Measurements from ENCODE around the gene DSC3.
"Not testable (repeated sequence)": the region's sequence is repeated elsewhere in the genome, so short reads cannot be mapped to it uniquely, and the experiment has no call there.

The DSC3 gene

DNA sequence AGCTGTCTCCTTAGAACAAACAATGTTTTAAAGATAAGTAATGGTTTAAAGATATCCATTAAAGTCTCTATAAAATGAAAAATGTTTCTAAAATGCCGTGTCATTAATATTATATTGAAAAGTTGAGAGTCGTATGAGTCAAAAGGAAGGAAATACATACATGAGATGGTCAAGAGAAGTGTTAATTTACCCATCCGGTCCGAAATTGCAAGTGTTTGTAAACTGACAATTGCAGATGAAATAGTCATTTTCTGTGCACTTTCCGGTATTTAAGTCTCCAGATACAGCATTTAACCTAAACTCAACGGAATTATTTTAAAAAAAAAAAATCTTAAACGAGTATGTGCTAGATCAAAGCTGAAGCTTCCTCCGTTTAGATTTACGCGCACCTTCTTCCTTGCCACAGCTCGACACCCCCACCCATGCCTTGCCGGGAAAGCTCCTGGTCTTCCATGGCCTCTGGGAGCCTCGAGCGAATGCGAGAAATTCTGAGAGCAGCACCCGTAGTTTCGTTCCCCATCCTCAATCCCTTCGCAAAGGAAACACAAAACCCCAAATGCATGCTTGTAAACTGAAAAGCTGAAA lies 1.8 kb downstream of the DSC3 start:
- no peak for DNase-seq

DNA sequence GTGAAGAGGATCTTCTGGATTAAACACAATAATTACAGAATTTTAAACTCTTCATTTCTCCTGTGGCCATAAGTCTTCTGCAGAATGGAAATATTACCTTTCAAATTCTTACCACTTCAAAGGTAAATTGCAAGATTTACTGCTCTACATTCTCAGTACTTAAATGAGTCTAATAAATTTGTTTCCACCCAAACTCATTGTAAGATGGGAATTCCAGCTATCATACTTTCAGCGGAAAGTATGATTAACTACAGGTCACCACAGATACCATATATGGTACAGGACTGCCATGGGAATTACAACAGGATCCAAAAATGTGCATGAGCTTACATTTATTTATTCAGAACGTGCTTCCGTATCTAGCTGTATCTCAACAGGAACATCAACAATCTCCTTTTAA lies 3.1 kb downstream of the DSC3 start:
- no peak for DNase-seq

GRCh38 chr18:31037686-31038085 lies 4.9 kb downstream of the DSC3 start:
- not testable (repeated sequence) for DNase-seq

DNA sequence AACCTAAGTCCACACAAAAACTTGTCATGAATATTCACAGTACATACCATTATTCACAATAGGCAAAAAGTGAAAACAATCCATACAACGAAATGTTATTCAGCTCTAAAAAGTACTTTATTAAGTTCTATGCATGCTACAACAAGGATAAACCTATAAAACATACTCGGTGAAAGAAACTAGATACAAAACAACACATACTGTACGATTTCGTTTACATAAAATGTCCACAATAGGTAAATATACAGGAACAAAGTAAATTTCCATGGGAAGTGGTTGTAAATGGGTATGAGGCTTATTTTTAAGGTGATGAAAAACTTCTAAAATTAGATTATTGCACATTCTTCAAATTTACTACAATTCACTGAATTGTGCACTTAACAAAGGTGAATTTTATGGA lies 8.0 kb downstream of the DSC3 start:
- DNase-seq, result no peak

GRCh38 chr18:31030574-31031278 lies 11.8 kb downstream of the DSC3 start:
- peak; percentile 69 for DNase-seq

DNA sequence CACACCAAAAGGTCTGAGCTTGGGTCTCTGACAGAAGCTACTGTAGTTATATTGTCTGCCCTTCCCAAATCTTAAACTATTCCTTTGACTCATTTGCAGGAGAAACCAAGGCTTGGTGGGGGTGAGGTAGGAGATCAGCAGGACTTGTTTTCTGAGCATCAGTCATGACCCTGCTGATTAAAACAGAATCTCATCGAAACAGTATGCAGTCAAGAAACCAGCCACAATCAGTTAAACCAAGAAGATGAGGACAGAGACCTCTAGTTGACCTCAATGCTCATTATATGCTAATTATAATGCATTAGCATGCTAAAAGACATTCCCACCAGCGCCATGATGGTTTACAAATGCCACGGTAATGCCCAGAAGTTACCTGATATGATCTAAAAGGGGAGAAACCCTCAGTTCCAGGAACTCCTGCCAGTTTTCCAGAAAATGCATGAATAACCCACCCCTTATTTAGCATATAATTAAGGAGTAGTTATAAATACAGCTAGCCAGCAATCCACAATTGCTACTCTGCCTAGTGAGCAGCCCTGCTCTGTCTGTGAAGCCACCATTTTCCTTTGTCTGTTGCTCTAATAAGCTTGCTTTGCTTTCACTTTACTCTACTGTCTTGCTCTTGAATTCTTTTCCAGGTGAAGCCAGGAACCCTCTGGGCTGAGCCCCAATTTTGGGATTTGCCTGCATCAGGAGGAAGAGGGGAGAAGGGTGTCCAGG lies 26.7 kb downstream of the DSC3 start:
- no peak for DNase-seq

DNA sequence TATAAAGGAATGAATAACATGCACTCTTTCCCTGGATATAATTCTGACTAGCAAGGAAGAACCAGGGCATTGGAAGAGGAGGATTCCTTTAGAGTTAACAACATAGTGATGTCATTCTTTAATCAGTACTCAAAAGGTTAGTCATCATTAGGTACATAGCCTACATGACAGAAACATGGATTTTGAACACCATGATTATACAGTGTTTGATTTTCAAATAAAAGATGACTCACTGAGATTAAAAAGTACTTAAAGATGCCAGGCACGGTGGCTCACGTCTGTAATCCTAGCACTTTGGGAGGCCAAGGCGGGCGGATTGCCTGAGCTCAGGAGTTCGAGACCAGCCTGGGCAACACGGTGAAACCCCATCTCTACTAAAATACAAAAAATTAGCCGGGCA lies 31.1 kb downstream of the DSC3 start:
- DNase-seq, result not testable (repeated sequence)

DNA sequence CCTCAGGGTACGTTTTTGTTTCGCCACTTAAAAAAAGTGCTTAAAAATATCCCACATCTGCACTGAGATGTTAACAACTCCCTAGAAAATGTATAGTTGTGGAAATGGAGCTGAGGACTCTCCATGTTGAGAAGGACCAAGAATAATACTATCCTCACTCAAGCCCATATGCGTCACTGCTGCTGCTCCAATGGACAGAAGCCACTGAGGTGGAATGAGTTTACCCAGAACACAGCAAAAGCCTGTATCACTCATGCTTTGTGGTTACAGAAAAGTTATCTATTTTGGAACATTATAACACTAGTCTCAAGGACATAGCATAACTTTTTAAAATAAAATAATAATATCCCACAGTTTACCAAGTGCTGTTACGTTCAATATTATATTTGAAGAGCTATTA lies 31.9 kb downstream of the DSC3 start:
- DNase-seq, result no peak

- DNase-seq, result no peak
Measured at GRCh38 chr18:30999887-31000628, 42.5 kb downstream of the DSC3 start.

DNA sequence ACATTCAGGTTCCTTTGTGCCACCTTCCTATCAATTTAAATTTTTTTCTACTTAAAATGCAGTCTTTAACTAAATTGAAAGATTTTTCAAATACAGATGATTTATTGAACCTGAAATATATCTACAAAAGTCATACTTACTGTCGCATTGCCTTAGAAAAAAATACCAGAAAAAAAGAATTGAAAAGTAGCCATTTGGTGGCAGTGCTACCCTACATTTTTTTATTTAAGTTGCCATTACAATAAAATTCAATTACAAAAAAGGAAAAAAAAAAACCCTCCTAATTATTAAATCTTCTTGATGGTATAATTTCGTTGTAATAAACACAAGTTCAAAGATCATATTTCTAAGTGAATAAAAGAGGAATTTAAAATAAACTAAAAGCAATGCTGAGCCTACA lies 43.4 kb downstream of the DSC3 start:
- DNase-seq, result peak; percentile 60

DNA sequence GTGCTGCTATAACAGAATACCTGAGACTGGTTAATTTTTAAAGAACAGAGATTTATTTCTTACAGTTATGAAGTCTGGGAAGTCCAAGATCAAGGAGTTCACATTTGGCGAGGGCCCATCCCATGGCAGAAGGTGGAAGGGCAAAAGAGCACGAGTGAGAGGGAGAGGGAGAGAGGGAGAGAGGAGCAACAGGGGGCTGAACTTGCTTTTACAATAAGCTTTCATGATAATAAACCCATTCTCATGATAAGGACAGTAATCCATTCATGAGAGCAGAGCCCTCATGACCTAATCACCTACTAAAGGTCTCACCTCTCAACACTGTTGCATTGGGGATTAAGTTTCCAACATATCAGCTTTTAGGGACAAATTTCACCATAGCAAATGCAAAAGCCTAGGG lies 45.3 kb downstream of the DSC3 start:
- DNase-seq, result no peak

GRCh38 chr18:30992231-30992630 lies 50.3 kb downstream of the DSC3 start:
- no peak for DNase-seq

DNA sequence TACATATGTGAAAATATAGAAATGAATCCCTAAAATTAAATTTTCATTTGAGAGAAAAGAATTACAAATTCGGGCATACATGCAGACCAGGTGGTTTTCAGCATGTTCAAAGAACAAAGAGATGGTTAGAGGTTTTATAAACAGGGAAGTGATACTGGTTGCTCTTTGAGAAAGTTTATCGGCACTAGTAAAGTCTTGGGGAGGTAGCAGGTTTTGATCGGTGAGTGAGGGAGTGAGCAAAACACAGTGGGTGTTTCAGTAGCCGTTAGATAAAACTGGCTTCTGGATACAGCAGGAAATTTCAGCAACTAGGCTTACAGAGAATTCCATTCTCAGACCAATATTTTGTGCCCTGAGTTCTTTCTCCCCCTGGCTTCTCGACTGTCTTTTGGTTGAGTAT lies 51.1 kb downstream of the DSC3 start:
- DNase-seq, result no peak

DNA sequence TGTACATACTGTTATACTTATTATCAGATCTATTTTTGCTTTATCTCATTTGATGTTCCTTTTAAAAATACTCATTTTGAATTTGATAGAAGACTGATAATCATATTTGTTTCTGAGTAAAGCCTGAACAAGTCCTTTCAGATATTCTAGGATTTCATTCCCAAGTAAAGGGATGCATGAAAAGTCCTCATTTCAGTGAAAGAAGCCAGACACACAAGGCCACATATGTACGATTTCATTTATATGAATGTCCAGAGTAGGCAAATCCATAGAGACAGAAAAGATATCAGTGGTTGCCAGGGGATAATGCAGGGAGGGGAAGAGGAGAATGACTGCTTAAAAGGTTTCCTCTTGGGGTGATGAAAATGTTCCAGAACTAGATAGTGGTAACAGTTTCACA lies 53.4 kb downstream of the DSC3 start:
- DNase-seq, result no peak

GRCh38 chr18:30988440-30988839 lies 54.1 kb downstream of the DSC3 start:
- no peak for DNase-seq

DNA sequence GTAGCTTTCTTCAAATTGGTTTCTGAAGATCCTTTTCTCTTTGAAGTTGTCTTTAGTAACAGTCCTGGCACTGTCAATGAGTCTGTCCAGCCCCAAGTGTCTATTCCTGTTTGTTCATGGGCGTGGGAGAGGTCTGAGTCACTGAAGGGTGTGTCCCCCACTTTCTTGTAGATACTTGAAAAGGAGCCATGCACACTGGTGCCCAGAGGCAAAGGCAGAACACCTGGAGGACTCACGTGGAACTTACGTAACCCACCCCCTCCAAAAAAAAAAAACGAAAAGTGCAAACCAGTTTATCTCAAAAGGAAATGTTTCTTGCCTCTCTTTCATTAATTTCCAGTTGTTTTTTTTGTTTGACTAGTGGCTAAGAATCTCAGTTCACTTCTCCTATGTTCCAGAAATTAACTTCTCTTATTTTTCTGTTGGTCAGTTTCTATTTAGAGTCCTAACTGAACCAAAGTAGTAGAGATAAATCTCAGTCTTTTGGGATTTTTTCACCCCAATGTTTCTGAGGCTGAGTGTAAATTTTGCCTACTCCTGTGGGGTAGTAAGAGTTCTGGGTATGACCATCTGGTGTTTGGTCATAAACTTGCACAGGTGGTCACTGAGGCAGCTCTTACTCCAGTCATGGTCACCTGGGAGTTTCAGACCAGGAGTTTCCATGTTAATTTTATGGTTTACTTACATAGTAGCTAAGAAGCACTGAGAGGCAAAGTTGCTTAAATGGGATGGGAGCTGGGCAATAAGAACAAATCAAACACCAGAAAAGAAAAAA lies 54.9 kb downstream of the DSC3 start:
- peak; percentile 55 for DNase-seq

GRCh38 chr18:30985753-30986152 lies 56.8 kb downstream of the DSC3 start:
- no peak for DNase-seq

DNA sequence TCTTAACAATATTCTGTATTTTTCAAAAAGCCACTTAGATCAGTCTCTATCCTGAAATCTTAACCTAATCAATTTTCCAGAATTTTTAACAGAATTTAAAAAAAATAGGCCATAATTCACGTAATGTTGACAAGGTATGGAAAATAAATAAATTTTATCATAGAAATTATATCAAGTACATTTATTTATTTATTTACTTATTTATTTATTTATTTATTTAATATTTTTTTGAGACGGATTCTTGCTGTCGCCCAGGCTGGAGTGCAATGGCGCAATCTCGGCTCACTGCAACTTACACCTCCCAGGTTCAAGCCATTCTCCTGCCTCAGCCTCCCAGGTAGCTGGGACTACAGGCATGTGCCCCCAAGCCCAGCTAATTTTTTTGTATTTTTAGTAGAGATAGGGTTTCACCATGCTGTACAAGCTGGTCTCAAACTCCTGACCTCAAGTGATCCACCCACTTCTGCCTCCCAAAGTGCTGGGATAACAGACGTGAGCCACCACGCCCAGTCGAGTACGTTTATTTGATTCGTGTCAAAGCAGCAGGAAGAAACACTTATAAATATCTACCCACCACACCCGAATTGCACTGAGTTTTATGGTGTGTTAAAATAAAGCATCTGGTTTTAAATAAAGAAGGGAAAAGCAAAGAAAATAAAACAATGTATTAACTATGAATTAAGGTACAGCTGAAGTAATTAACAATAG lies 60.1 kb downstream of the DSC3 start:
- no peak for DNase-seq

- DNase-seq, result not testable (repeated sequence)
Measured at GRCh38 chr18:30978091-30978490, 64.5 kb downstream of the DSC3 start.

DNA sequence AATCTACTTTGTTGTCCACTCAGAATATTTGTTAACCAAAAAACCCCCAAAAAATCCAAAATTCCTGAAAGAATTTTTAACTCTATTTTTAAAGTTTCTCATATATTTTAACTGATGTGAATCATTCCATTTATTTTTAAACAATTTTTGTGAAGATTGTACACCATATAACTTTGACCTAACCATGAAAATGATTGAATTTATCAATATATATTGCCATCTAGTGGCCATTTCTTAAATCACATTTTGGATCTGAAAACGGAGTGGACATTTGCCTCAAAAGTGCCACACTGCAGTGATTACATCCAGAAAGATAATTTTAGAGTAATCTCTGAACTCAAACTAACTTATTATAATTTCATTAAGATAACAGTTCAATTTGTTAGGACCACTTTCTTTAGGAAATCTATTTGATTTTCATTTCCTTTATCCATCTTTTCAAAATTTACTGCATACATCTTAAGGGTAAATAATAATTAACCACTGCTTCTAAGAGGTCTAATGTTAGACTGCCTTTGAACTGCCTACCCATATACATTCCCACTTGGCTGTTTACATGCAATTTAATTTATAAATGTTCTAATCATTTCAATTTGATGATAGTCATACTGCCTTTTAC lies 71.1 kb downstream of the DSC3 start:
- peak; percentile 76 for DNase-seq

GRCh38 chr18:30970196-30970816 lies 72.2 kb downstream of the DSC3 start:
- peak; percentile 71 for DNase-seq
